ENCODE results near the gene MACF1. TPM values are rescaled to one million over a fixed set of nuclear protein-coding genes. Genes with fewer than 3 reads are reported as not detected.
A peak's percentile ranks its signal among the peaks of the same experiment; 100 is the strongest.

MACF1 gene
- total RNA-seq, 4 donors from 2014 or later, result 386 to 627 (median 576) TPM

- no peak for DNase-seq (ENCODE audit: extremely low spot score)
- H3K36me3 ChIP-seq, result peaks cover 43 to 96% (median 71%) of the 10 kb centered on the region in 4 donors
- H3K27ac ChIP-seq (replicated peaks in 1 of 4), result peak overlapping the region; percentile 56 to 76 (median 66)
- peaks cover 0 to 55% (median 37%) of the 10 kb centered on the region in 4 donors for H3K4me1 ChIP-seq
- intact Hi-C loops (cut with DNase I), result loop anchor here (10.0 kb wide), 1 partner anchor 206 kb away; no protein-coding TSS in a partner anchor
- 41% methylated on average over 4 of the region's 4 CpGs for WGBS
- no peaks in the 10 kb centered on the region for H3K9me3 ChIP-seq
- no peaks in the 10 kb centered on the region for H3K27me3 ChIP-seq
- TF ChIP-seq CTCF (IDR thresholded peaks at IDR 0.05), result no peak
- TF ChIP-seq EP300 (IDR thresholded peaks at IDR 0.05), result no peak
- no peak for TF ChIP-seq POLR2A (IDR thresholded peaks at IDR 0.05; ENCODE audit: low read depth)
- no peak for TF ChIP-seq POLR2AphosphoS5 (IDR thresholded peaks at IDR 0.05)
- H3K4me3 ChIP-seq, result peak overlapping the region in 3 of 4 donors; percentile 17 to 40 (median 33)
Measured at GRCh38 chr1:39328586-39329121, 124.2 kb downstream of the MACF1 start.

- DNase-seq (ENCODE audit: extremely low spot score), result no peak
- Histone ChIP-seq H3K27me3 (no peaks in the 10 kb centered on the region), H3K4me1 (peaks cover 0 to 55% (median 44%) of the 10 kb centered on the region in 4 donors), H3K27ac (replicated peaks in 1 of 4) (peak overlapping the region in 1 of 4 donors; percentile 16), H3K4me3 (no peak overlapping the region), H3K36me3 (peaks cover 23 to 92% (median 51%) of the 10 kb centered on the region in 4 donors), H3K9me3 (no peaks in the 10 kb centered on the region)
- TF ChIP-seq POLR2A (IDR thresholded peaks at IDR 0.05; ENCODE audit: low read depth), result no peak
- no peak for TF ChIP-seq EP300 (IDR thresholded peaks at IDR 0.05)
- no peak for TF ChIP-seq CTCF (IDR thresholded peaks at IDR 0.05)
- TF ChIP-seq POLR2AphosphoS5 (IDR thresholded peaks at IDR 0.05), result no peak
- 94% methylated on average over 5 of the region's 5 CpGs for WGBS
- intact Hi-C loops (cut with DNase I), result loop anchor here (10.0 kb wide), 1 partner anchor 237 kb away; no protein-coding TSS in a partner anchor
Measured at GRCh38 chr1:39331647-39332046, 127.2 kb downstream of the MACF1 start.

- intact Hi-C loops (cut with DNase I), result loop anchor here (10.0 kb wide), 1 partner anchor 237 kb away; no protein-coding TSS in a partner anchor
- DNase-seq (ENCODE audit: extremely low spot score), result no peak
- peaks cover 23 to 93% (median 51%) of the 10 kb centered on the region in 4 donors for H3K36me3 ChIP-seq
- 77% methylated on average over 2 of the region's 2 CpGs for WGBS
- peaks cover 0 to 49% (median 40%) of the 10 kb centered on the region in 4 donors for H3K4me1 ChIP-seq
- TF ChIP-seq EP300 (IDR thresholded peaks at IDR 0.05), result no peak
- no peak for TF ChIP-seq CTCF (IDR thresholded peaks at IDR 0.05)
- TF ChIP-seq POLR2AphosphoS5 (IDR thresholded peaks at IDR 0.05), result no peak
- no peak for TF ChIP-seq POLR2A (IDR thresholded peaks at IDR 0.05; ENCODE audit: low read depth)
- no peak overlapping the region for H3K4me3 ChIP-seq
- no peaks in the 10 kb centered on the region for H3K27me3 ChIP-seq
- no peaks in the 10 kb centered on the region for H3K9me3 ChIP-seq
- H3K27ac ChIP-seq (replicated peaks in 1 of 4), result peak overlapping the region in 1 of 4 donors; percentile 16
Measured at GRCh38 chr1:39332291-39332690, 127.8 kb downstream of the MACF1 start.

DNA sequence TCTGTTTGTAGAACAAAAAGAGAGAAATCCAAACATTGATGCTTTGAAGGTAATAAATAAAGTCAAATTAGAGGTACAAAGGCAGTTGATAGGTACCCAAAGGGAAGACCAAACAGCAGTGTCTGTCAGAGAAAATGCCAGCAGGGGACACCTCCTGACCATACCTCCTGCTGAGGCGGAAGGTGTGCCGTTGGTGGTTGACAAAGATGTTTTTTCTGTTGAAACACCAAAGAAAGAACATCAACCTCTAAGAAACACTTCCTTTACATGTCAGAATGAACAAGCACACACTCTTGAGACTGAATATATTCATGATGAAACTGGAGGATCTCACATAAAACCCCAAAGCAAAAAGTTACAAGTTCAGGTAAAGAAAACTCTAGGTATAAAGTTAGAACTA is 128.3 kb downstream of the MACF1 start:
- TF ChIP-seq EP300 (IDR thresholded peaks at IDR 0.05) (no peak), POLR2A (IDR thresholded peaks at IDR 0.05; ENCODE audit: low read depth) (no peak), POLR2AphosphoS5 (IDR thresholded peaks at IDR 0.05) (no peak), CTCF (IDR thresholded peaks at IDR 0.05) (no peak)
- H3K4me1 ChIP-seq, result peaks cover 0 to 47% (median 36%) of the 10 kb centered on the region in 4 donors
- 95% methylated on average over 2 of the region's 2 CpGs for WGBS
- no peaks in the 10 kb centered on the region for H3K27me3 ChIP-seq
- peak overlapping the region in 1 of 4 donors; percentile 23 for H3K27ac ChIP-seq (replicated peaks in 1 of 4)
- H3K9me3 ChIP-seq, result no peaks in the 10 kb centered on the region
- DNase-seq (ENCODE audit: extremely low spot score), result no peak
- no peak overlapping the region for H3K4me3 ChIP-seq
- intact Hi-C loops (cut with DNase I), result loop anchor here (10.0 kb wide), 1 partner anchor 238 kb away; no protein-coding TSS in a partner anchor
- H3K36me3 ChIP-seq, result peaks cover 27 to 93% (median 51%) of the 10 kb centered on the region in 4 donors

Data from esophagus muscularis mucosa (tissue), 4 donors.